ENCODE data around the gene HPS4.

GRCh38 chr22:26527574-26528465 is 44.2 kb upstream of the HPS4 start:
- no peak for TF ChIP-seq CTCF (IDR thresholded peaks at IDR 0.05; ENCODE audit: insufficient read depth, low read depth, low read length)
- no peak for TF ChIP-seq EZH2 (IDR thresholded peaks at IDR 0.05; ENCODE audit: insufficient read depth, low read length)
